ENCODE data around the gene DOCK9.

DOCK9 gene

GRCh38 chr13:98775386-98775785 is 202.5 kb downstream of the DOCK9 start:
- Histone ChIP-seq H3K36me3 (ENCODE audit: control insufficient read depth, insufficient read depth, low read length) (no peaks in the 10 kb centered on the region), H3K27me3 (ENCODE audit: control insufficient read depth, insufficient read depth, low read length, poor library complexity, severe bottlenecking) (no peaks in the 10 kb centered on the region), H3K4me1 (ENCODE audit: control insufficient read depth, insufficient read depth, low read length) (no peaks in the 10 kb centered on the region), H3K4me3 (ENCODE audit: insufficient read depth, low read depth, low read length) (no peak overlapping the region), H3K27ac (ENCODE audit: insufficient read depth, low read depth, low read length, poor library complexity, severe bottlenecking) (no peak overlapping the region), H3K9me3 (ENCODE audit: control insufficient read depth, low read length) (no peaks in the 10 kb centered on the region)
- WGBS, 2 experiments, result 92 to 95% methylated on average over 15 of the region's 15 CpGs

DNA sequence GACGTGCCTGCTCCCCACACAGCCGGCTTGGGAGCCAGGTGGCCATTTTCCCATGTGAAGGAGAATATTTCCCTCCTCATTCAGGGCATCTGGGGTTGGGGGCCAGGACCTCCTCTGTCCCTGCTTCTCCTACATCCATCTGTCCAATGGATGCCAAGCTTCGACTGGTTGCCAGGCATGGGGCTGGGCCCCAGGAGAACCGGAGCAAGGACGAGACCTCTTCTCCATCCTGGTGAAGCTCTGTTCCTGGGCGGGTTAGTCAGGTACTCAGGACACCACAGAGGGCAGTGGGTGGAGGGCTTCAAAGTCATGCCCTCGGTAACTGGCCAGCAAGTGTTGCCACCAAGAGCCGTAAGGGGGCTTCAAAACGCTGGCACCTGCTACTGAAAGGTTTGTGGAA is 203.1 kb downstream of the DOCK9 start:
- Histone ChIP-seq H3K9me3 (ENCODE audit: control insufficient read depth, low read length) (no peaks in the 10 kb centered on the region), H3K4me1 (ENCODE audit: control insufficient read depth, insufficient read depth, low read length) (no peaks in the 10 kb centered on the region)
- WGBS, 2 experiments, result 95 to 96% methylated on average over 9 of the region's 9 CpGs

GRCh38 chr13:98773921-98774320 is 203.9 kb downstream of the DOCK9 start:
- Histone ChIP-seq H3K36me3 (ENCODE audit: control insufficient read depth, insufficient read depth, low read length) (no peaks in the 10 kb centered on the region), H3K9me3 (ENCODE audit: control insufficient read depth, low read length) (no peaks in the 10 kb centered on the region), H3K4me1 (ENCODE audit: control insufficient read depth, insufficient read depth, low read length) (no peaks in the 10 kb centered on the region), H3K27ac (ENCODE audit: insufficient read depth, low read depth, low read length, poor library complexity, severe bottlenecking) (no peak overlapping the region), H3K27me3 (ENCODE audit: control insufficient read depth, insufficient read depth, low read length, poor library complexity, severe bottlenecking) (no peaks in the 10 kb centered on the region), H3K4me3 (ENCODE audit: insufficient read depth, low read depth, low read length) (no peak overlapping the region)
- WGBS, 2 experiments, result 95 to 96% methylated on average over 20 of the region's 20 CpGs

More for the DNA sequence above, 203.1 kb downstream of the DOCK9 start:
- no peak overlapping the region for H3K27ac ChIP-seq (ENCODE audit: insufficient read depth, low read depth, low read length, poor library complexity, severe bottlenecking)
- no peaks in the 10 kb centered on the region for H3K27me3 ChIP-seq (ENCODE audit: control insufficient read depth, insufficient read depth, low read length, poor library complexity, severe bottlenecking)
- no peaks in the 10 kb centered on the region for H3K36me3 ChIP-seq (ENCODE audit: control insufficient read depth, insufficient read depth, low read length)
- no peak overlapping the region for H3K4me3 ChIP-seq (ENCODE audit: insufficient read depth, low read depth, low read length)

DNA sequence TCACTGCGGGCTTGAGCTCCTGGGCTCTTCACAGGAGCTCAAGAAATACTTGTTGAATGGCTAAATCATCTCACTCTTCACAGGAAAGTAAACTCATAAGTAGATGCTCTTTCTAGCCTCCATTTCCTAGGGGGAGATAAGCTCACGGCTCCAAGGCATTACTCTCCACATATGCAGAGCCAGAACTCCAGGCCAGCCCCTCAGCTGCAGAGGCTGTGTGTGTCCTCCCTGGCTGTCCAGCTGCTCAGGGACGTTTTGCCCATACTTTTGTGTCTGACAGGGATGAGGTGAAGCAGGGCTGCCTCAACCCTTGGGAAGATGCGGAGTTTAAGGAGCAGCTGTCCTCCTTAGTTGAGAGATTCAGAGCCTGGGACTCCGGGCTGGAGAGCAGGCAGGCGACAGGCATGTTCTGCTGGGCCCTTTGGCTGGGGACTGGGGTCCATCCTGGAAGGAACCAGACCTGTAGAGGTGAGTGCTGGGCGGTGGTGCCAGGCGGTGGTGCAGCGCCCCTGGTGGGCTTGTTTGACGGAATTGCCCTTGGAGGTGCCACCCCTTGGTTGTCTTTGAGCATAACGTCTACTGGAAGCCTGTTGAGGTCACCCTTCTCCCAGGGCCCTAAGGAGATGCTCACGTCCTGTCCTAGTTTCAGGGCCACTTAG is 204.9 kb downstream of the DOCK9 start:
- no peaks in the 10 kb centered on the region for H3K27me3 ChIP-seq (ENCODE audit: control insufficient read depth, insufficient read depth, low read length, poor library complexity, severe bottlenecking)
- no peaks in the 10 kb centered on the region for H3K9me3 ChIP-seq (ENCODE audit: control insufficient read depth, low read length)
- no peak overlapping the region for H3K4me3 ChIP-seq (ENCODE audit: insufficient read depth, low read depth, low read length)
- no peaks in the 10 kb centered on the region for H3K36me3 ChIP-seq (ENCODE audit: control insufficient read depth, insufficient read depth, low read length)
- WGBS, 2 experiments, result 86 to 88% methylated on average over 12 of the region's 12 CpGs
- no peak overlapping the region for H3K27ac ChIP-seq (ENCODE audit: insufficient read depth, low read depth, low read length, poor library complexity, severe bottlenecking)
- no peaks in the 10 kb centered on the region for H3K4me1 ChIP-seq (ENCODE audit: control insufficient read depth, insufficient read depth, low read length)

DNA sequence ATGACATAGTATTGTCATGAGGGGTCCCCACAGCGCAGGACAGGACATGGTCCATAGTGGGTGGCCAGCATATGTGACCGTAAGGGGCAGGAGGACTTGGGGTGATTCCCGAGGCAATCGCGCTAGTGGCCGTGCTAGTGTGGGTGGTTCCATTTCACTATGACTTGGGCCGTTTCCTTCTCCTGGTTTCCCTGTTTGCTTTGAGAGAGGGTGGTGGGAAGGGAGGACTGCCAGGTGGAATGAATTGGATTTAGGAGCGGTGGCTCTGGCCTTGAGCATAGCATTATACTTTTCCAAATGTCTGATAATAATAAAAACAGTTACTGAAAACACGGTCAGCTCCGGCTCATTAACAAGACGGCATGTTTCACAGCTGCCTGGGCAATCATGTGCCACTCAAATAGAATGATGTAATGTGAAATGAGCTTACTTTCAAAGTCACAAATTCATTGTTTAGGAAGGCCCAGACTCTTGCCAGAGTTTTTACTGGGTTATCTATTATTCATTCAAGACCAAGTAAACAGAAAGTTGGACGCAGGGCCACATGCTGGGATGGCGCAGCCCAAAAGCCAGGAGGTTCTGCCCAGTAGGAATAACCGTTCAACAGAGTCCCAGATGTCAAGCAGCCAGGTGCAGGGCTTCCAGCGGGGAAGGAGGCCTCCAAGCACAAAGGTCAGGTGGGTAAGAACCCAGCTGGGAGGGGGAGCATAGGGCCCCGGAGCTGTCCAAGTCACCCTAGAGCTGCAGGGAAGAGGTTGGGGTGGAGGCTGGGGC is 205.8 kb downstream of the DOCK9 start:
- Histone ChIP-seq H3K36me3 (ENCODE audit: control insufficient read depth, insufficient read depth, low read length) (no peaks in the 10 kb centered on the region), H3K4me3 (ENCODE audit: insufficient read depth, low read depth, low read length) (no peak overlapping the region), H3K9me3 (ENCODE audit: control insufficient read depth, low read length) (no peaks in the 10 kb centered on the region), H3K27me3 (ENCODE audit: control insufficient read depth, insufficient read depth, low read length, poor library complexity, severe bottlenecking) (no peaks in the 10 kb centered on the region), H3K27ac (ENCODE audit: insufficient read depth, low read depth, low read length, poor library complexity, severe bottlenecking) (no peak overlapping the region), H3K4me1 (ENCODE audit: control insufficient read depth, insufficient read depth, low read length) (no peaks in the 10 kb centered on the region)
- WGBS, 2 experiments, result 92% methylated on average over 15 to 16 of the region's 16 CpGs

DNA sequence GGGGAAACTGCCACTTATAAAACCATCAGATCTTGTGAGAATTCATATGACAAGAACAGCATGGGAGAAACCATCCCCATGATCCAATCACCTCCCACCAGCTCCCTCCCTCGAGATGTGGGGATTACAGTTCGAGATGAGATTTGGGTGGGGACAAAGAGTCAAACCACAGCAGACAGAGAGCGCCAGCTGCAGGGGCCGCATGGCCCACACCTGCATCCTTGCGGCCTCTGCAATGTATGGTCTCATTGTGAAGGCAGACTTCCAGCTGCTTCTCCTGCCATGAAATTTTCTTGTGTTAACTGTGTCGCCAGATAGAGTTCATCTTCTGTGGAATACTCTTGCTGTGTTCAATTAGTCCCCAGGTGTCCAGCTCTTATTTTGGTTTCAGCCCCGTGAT is 208.1 kb downstream of the DOCK9 start:
- WGBS, 2 experiments, result 89 to 90% methylated on average over 7 of the region's 7 CpGs
- no peaks in the 10 kb centered on the region for H3K36me3 ChIP-seq (ENCODE audit: control insufficient read depth, insufficient read depth, low read length)
- H3K4me3 ChIP-seq (ENCODE audit: insufficient read depth, low read depth, low read length), result no peak overlapping the region
- H3K4me1 ChIP-seq (ENCODE audit: control insufficient read depth, insufficient read depth, low read length), result no peaks in the 10 kb centered on the region
- no peaks in the 10 kb centered on the region for H3K27me3 ChIP-seq (ENCODE audit: control insufficient read depth, insufficient read depth, low read length, poor library complexity, severe bottlenecking)
- H3K27ac ChIP-seq (ENCODE audit: insufficient read depth, low read depth, low read length, poor library complexity, severe bottlenecking), result no peak overlapping the region
- no peaks in the 10 kb centered on the region for H3K9me3 ChIP-seq (ENCODE audit: control insufficient read depth, low read length)

GRCh38 chr13:98768522-98768921 is 209.3 kb downstream of the DOCK9 start:
- no peaks in the 10 kb centered on the region for H3K36me3 ChIP-seq (ENCODE audit: control insufficient read depth, insufficient read depth, low read length)
- H3K4me3 ChIP-seq (ENCODE audit: insufficient read depth, low read depth, low read length), result no peak overlapping the region
- H3K9me3 ChIP-seq (ENCODE audit: control insufficient read depth, low read length), result no peaks in the 10 kb centered on the region
- WGBS, 2 experiments, result 96 to 97% methylated on average over 4 of the region's 4 CpGs
- no peaks in the 10 kb centered on the region for H3K27me3 ChIP-seq (ENCODE audit: control insufficient read depth, insufficient read depth, low read length, poor library complexity, severe bottlenecking)
- no peaks in the 10 kb centered on the region for H3K4me1 ChIP-seq (ENCODE audit: control insufficient read depth, insufficient read depth, low read length)
- H3K27ac ChIP-seq (ENCODE audit: insufficient read depth, low read depth, low read length, poor library complexity, severe bottlenecking), result no peak overlapping the region

- no peaks in the 10 kb centered on the region for H3K36me3 ChIP-seq (ENCODE audit: control insufficient read depth, insufficient read depth, low read length)
- H3K9me3 ChIP-seq (ENCODE audit: control insufficient read depth, low read length), result no peaks in the 10 kb centered on the region
- no peak overlapping the region for H3K4me3 ChIP-seq (ENCODE audit: insufficient read depth, low read depth, low read length)
- no peak overlapping the region for H3K27ac ChIP-seq (ENCODE audit: insufficient read depth, low read depth, low read length, poor library complexity, severe bottlenecking)
- 93% methylated on average over 11 of the region's 11 CpGs for WGBS, 2 experiments
- H3K27me3 ChIP-seq (ENCODE audit: control insufficient read depth, insufficient read depth, low read length, poor library complexity, severe bottlenecking), result no peaks in the 10 kb centered on the region
- no peaks in the 10 kb centered on the region for H3K4me1 ChIP-seq (ENCODE audit: control insufficient read depth, insufficient read depth, low read length)
These were observed 211.2 kb downstream of the DOCK9 start for GRCh38 chr13:98766697-98767096.

GRCh38 chr13:98765996-98766519 is 211.8 kb downstream of the DOCK9 start:
- Histone ChIP-seq H3K36me3 (ENCODE audit: control insufficient read depth, insufficient read depth, low read length) (no peaks in the 10 kb centered on the region), H3K4me1 (ENCODE audit: control insufficient read depth, insufficient read depth, low read length) (no peaks in the 10 kb centered on the region), H3K27ac (ENCODE audit: insufficient read depth, low read depth, low read length, poor library complexity, severe bottlenecking) (no peak overlapping the region), H3K9me3 (ENCODE audit: control insufficient read depth, low read length) (no peaks in the 10 kb centered on the region), H3K4me3 (ENCODE audit: insufficient read depth, low read depth, low read length) (no peak overlapping the region), H3K27me3 (ENCODE audit: control insufficient read depth, insufficient read depth, low read length, poor library complexity, severe bottlenecking) (no peaks in the 10 kb centered on the region)
- WGBS, 2 experiments, result 90 to 96% methylated on average over 8 of the region's 8 CpGs

DNA sequence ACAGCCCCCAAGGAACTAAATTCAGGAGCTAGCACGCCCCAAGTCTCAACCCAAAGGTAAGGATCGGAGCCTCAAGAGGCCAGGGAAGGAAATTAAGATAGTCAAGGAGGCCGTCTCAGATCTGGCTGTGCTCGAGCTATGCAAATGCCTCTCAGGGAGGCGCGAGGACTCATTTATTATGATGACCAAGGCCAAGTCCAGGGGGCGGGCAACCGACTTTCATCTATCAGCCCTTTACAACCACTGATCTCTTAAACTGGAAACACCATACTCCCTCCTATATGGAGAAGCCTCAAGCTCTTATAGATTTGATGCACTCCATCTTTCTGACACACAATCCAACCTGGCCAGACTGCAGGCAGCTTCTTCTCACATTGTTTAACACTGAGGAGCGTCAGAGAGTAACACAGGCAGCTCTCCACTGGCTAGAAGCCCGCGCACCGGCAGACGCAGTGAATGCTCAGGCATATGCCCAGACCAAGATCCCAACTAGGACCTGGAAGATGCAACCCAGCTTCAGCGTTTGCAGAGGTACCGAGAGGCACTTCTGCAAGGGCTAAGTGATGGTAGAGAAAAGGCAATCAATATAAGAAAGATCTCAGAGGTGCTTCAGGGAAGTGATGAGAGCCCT is 215.8 kb downstream of the DOCK9 start:
- H3K27ac ChIP-seq (ENCODE audit: insufficient read depth, low read depth, low read length, poor library complexity, severe bottlenecking), result no peak overlapping the region
- H3K4me3 ChIP-seq (ENCODE audit: insufficient read depth, low read depth, low read length), result no peak overlapping the region
- H3K9me3 ChIP-seq (ENCODE audit: control insufficient read depth, low read length), result no peaks in the 10 kb centered on the region
- WGBS, 2 experiments, result 90 to 91% methylated on average over 15 of the region's 15 CpGs
- H3K4me1 ChIP-seq (ENCODE audit: control insufficient read depth, insufficient read depth, low read length), result no peaks in the 10 kb centered on the region
- H3K36me3 ChIP-seq (ENCODE audit: control insufficient read depth, insufficient read depth, low read length), result no peaks in the 10 kb centered on the region
- no peaks in the 10 kb centered on the region for H3K27me3 ChIP-seq (ENCODE audit: control insufficient read depth, insufficient read depth, low read length, poor library complexity, severe bottlenecking)
